ENCODE measurements around the gene WNT2B.
"Not testable (repeated sequence)": the region's sequence is repeated elsewhere in the genome, so short reads cannot be mapped to it uniquely, and the experiment has no call there.

The WNT2B gene

DNA sequence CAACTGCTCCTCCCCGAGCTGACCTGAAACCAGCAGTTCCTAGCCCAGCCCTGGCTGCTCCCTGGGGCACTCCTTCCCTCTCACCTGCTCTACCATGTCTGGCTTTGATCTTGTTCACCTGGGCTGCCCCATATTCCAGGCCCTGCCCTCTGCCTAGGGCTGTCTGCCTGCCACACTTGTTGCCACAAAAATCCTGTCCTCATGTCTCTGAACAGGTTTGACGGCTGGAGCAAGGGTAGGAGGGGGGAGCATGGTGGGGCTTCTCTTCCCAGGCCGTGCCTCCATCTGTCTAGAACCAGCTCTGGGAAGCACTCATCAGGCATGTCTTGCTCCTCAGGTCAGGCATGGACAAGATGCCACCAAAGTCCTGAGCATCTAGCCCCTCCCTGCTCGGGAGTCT is 44.3 kb upstream of the WNT2B start:
- H4K20me1 ChIP-seq (ENCODE audit: insufficient read depth, low read length) = no peaks in the 10 kb centered on the region
- no peaks in the 10 kb centered on the region for H3K36me3 ChIP-seq (replicated peaks; ENCODE audit: low read depth, low read length)
- H2AFZ ChIP-seq (ENCODE audit: low read depth, low read length) = no peak overlapping the region
- TF ChIP-seq, protein P1, sequence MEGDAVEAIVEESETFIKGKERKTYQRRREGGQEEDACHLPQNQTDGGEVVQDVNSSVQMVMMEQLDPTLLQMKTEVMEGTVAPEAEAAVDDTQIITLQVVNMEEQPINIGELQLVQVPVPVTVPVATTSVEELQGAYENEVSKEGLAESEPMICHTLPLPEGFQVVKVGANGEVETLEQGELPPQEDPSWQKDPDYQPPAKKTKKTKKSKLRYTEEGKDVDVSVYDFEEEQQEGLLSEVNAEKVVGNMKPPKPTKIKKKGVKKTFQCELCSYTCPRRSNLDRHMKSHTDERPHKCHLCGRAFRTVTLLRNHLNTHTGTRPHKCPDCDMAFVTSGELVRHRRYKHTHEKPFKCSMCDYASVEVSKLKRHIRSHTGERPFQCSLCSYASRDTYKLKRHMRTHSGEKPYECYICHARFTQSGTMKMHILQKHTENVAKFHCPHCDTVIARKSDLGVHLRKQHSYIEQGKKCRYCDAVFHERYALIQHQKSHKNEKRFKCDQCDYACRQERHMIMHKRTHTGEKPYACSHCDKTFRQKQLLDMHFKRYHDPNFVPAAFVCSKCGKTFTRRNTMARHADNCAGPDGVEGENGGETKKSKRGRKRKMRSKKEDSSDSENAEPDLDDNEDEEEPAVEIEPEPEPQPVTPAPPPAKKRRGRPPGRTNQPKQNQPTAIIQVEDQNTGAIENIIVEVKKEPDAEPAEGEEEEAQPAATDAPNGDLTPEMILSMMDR (IDR thresholded peaks at IDR 0.05; ENCODE audit: low read depth, low read length) = no peak
- TF ChIP-seq EZH2phosphoT487 (IDR thresholded peaks at IDR 0.05; ENCODE audit: low read depth) = no peak
- H3K4me2 ChIP-seq (ENCODE audit: low read length) = no peak overlapping the region
- no peak overlapping the region for H3K4me3 ChIP-seq (ENCODE audit: low read length)
- H3K9me3 ChIP-seq (ENCODE audit: insufficient read depth, low read length) = no peaks in the 10 kb centered on the region
- H3K9ac ChIP-seq (ENCODE audit: low read length) = no peak overlapping the region
- H3K79me2 ChIP-seq (ENCODE audit: low read length) = no peaks in the 10 kb centered on the region
- H3K27ac ChIP-seq (ENCODE audit: low read length) = no peak overlapping the region
- H3K27me3 ChIP-seq (ENCODE audit: low read depth, low read length) = peaks cover 30% of the 10 kb centered on the region
- H3K4me1 ChIP-seq (ENCODE audit: low read length) = peaks cover 34% of the 10 kb centered on the region

DNA sequence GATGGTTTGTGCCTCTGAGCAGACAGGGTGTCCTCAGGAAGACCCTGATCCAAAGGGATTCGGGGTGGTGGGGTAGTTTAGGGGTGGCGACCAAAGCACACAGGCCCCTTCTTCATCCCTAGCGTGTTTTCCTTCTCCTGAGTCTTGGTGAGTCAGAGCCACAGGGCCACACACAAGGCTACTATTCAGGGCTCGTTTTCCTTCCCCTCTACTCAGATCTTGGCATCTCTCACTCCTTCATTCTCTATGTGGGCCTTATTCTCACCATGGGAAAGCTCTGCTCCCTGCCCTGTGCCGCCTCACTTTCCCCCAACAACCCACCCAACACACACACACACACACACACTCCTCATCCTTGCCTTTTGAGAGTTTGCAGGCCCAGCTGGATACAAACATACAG is 43.6 kb upstream of the WNT2B start:
- H3K4me1 ChIP-seq (ENCODE audit: low read length) = peaks cover 34% of the 10 kb centered on the region
- TF ChIP-seq EZH2phosphoT487 (IDR thresholded peaks at IDR 0.05; ENCODE audit: low read depth) = no peak
- TF ChIP-seq, protein P1 (IDR thresholded peaks at IDR 0.05; ENCODE audit: low read depth, low read length) = no peak
- peak overlapping the region; percentile 96; the same call in 1 of the 2 replicates for H2AFZ ChIP-seq (ENCODE audit: low read depth, low read length)
- no peak overlapping the region for H3K27ac ChIP-seq (ENCODE audit: low read length)
- no peaks in the 10 kb centered on the region for H3K9me3 ChIP-seq (ENCODE audit: insufficient read depth, low read length)
- H3K9ac ChIP-seq (ENCODE audit: low read length) = no peak overlapping the region
- peaks cover 27% of the 10 kb centered on the region for H3K27me3 ChIP-seq (ENCODE audit: low read depth, low read length)
- no peaks in the 10 kb centered on the region for H4K20me1 ChIP-seq (ENCODE audit: insufficient read depth, low read length)
- H3K4me2 ChIP-seq (ENCODE audit: low read length) = peak overlapping the region; percentile 97
- no peaks in the 10 kb centered on the region for H3K79me2 ChIP-seq (ENCODE audit: low read length)
- peak overlapping the region; percentile 76 for H3K4me3 ChIP-seq (ENCODE audit: low read length)
- no peaks in the 10 kb centered on the region for H3K36me3 ChIP-seq (replicated peaks; ENCODE audit: low read depth, low read length)

DNA sequence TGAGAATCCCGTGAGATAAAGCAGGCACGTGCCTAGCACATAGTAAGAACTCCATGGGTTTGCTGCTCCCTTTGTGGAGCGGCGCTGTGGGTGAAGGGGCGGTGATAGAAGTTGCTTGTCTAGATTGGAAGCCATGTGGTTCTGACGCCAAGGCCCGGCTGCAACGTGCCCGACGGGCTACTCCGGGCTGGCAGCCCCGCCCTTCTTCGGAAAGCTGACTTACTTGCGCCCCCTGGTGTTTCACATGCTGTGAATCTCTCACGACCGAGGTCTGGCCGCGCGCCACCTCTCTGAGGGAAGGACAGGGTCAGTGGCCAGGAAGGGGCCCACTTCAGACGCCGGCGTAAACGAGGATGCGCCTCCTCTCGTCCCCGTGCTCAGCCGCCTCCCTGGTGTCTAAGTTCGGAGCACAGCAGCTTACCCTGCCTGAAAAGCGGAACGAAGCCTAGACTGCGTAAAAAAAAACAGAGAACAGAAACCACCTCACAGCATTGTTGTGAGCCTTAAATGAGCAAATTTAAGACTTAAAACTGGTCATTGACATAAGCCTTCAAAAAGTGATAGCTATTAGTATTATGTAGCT is 42.6 kb upstream of the WNT2B start:
- H2AFZ ChIP-seq (ENCODE audit: low read depth, low read length) = peak overlapping the region; percentile 96

DNA sequence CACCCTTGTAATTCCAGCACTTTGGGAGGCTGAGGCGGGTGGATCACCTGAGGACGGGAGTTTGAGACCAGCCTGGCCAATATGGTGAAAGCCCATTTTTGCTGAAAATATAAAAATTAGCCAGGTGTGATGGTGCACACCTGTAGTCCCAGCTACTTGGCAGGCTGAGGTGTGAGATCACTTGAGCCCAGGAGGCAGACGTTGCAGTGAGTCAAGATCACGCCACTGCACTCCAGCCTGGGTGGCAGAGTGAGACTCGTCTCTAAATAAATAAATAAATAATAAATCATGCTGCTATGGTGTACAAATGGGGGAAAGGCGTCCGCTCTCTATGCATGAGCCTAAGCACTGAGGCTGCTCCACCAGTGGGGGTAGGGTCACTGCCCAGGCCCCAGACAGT is 38.4 kb upstream of the WNT2B start:
- H3K4me2 ChIP-seq (ENCODE audit: low read length); H3K9ac ChIP-seq (ENCODE audit: low read length); H3K79me2 ChIP-seq (ENCODE audit: low read length); H2AFZ ChIP-seq (ENCODE audit: low read depth, low read length); H4K20me1 ChIP-seq (ENCODE audit: insufficient read depth, low read length); H3K9me3 ChIP-seq (ENCODE audit: insufficient read depth, low read length); H3K27ac ChIP-seq (ENCODE audit: low read length); H3K4me3 ChIP-seq (ENCODE audit: low read length); H3K27me3 ChIP-seq (ENCODE audit: low read depth, low read length); H3K36me3 ChIP-seq (replicated peaks; ENCODE audit: low read depth, low read length): not testable (repeated sequence)
- peaks cover 23% of the 10 kb centered on the region for H3K4me1 ChIP-seq (ENCODE audit: low read length)

More for the DNA sequence above, 42.6 kb upstream of the WNT2B start:
- TF ChIP-seq, protein P1 (IDR thresholded peaks at IDR 0.05; ENCODE audit: low read depth, low read length) = peak; percentile 72
- no peak for TF ChIP-seq EZH2phosphoT487 (IDR thresholded peaks at IDR 0.05; ENCODE audit: low read depth)
- Histone ChIP-seq H3K4me2 (ENCODE audit: low read length) (peak overlapping the region; percentile 97), H4K20me1 (ENCODE audit: insufficient read depth, low read length) (no peaks in the 10 kb centered on the region), H3K9me3 (ENCODE audit: insufficient read depth, low read length) (no peaks in the 10 kb centered on the region), H3K36me3 (replicated peaks; ENCODE audit: low read depth, low read length) (no peaks in the 10 kb centered on the region), H3K27ac (ENCODE audit: low read length) (peak overlapping the region; percentile 85), H3K27me3 (ENCODE audit: low read depth, low read length) (peaks cover 18% of the 10 kb centered on the region), H3K4me1 (ENCODE audit: low read length) (peaks cover 34% of the 10 kb centered on the region), H3K4me3 (ENCODE audit: low read length) (peak overlapping the region; percentile 76), H3K9ac (ENCODE audit: low read length) (peak overlapping the region; percentile 54), H3K79me2 (ENCODE audit: low read length) (no peaks in the 10 kb centered on the region)

All from OCI-LY3 (cell line).